ENCODE measurements around the gene PLLP.

Gene PLLP

GRCh38 chr16:57307365-57307764 lies 22.9 kb upstream of the PLLP start:
- Mint-ChIP-seq H3K4me3 (no peak overlapping the region), H3K9me3 (no peaks in the 10 kb centered on the region), H3K36me3 (no peaks in the 10 kb centered on the region), H3K27me3 (peaks cover 7% of the 10 kb centered on the region), H3K27ac (no peak overlapping the region), H3K4me1 (peaks cover 14% of the 10 kb centered on the region)
- ATAC-seq (ENCODE audit: low read depth), result no peak
- no peak for DNase-seq (ENCODE audit: low spot score in 2 of 2)

- Mint-ChIP-seq H3K4me1 (peaks cover 14% of the 10 kb centered on the region), H3K36me3 (no peaks in the 10 kb centered on the region), H3K9me3 (no peaks in the 10 kb centered on the region), H3K27me3 (peaks cover 5% of the 10 kb centered on the region), H3K27ac (no peak overlapping the region), H3K4me3 (no peak overlapping the region)
- ATAC-seq (ENCODE audit: low read depth) (no peak), DNase-seq (ENCODE audit: low spot score in 2 of 2) (no peak)
Measured at GRCh38 chr16:57306676-57307341, 22.3 kb upstream of the PLLP start.

GRCh38 chr16:57305159-57305811 lies 20.8 kb upstream of the PLLP start:
- Mint-ChIP-seq H3K9me3 (no peaks in the 10 kb centered on the region), H3K36me3 (no peaks in the 10 kb centered on the region), H3K27ac (no peak overlapping the region), H3K4me1 (peaks cover 19% of the 10 kb centered on the region), H3K27me3 (peaks cover 4% of the 10 kb centered on the region), H3K4me3 (no peak overlapping the region)
- no peak for DNase-seq (ENCODE audit: low spot score in 2 of 2)
- ATAC-seq (ENCODE audit: low read depth), result no peak

GRCh38 chr16:57304169-57305061 lies 19.9 kb upstream of the PLLP start:
- Mint-ChIP-seq H3K36me3 (no peaks in the 10 kb centered on the region), H3K4me3 (no peak overlapping the region), H3K4me1 (peaks cover 17% of the 10 kb centered on the region), H3K9me3 (no peaks in the 10 kb centered on the region), H3K27me3 (peaks cover 4% of the 10 kb centered on the region), H3K27ac (peak overlapping the region; percentile 67)
- DNase-seq (ENCODE audit: low spot score in 2 of 2) (no peak), ATAC-seq (ENCODE audit: low read depth) (no peak)

- Mint-ChIP-seq H3K4me3 (no peak overlapping the region), H3K27ac (peak overlapping the region; percentile 67), H3K36me3 (no peaks in the 10 kb centered on the region), H3K4me1 (peaks cover 16% of the 10 kb centered on the region), H3K9me3 (no peaks in the 10 kb centered on the region), H3K27me3 (peaks cover 4% of the 10 kb centered on the region)
- no peak for DNase-seq (ENCODE audit: low spot score in 2 of 2)
- ATAC-seq (ENCODE audit: low read depth), result no peak
Measured at GRCh38 chr16:57303910-57304168, 19.4 kb upstream of the PLLP start.

- H3K4me3 Mint-ChIP-seq, result no peak overlapping the region
- H3K27ac Mint-ChIP-seq, result no peak overlapping the region
- H3K4me1 Mint-ChIP-seq, result peaks cover 16% of the 10 kb centered on the region
- no peaks in the 10 kb centered on the region for H3K36me3 Mint-ChIP-seq
- no peak for ATAC-seq (ENCODE audit: low read depth)
- H3K27me3 Mint-ChIP-seq, result peaks cover 4% of the 10 kb centered on the region
- H3K9me3 Mint-ChIP-seq, result no peaks in the 10 kb centered on the region
- DNase-seq (ENCODE audit: low spot score in 2 of 2), result no peak
Measured at GRCh38 chr16:57303021-57303909, 18.8 kb upstream of the PLLP start.

GRCh38 chr16:57301126-57301817 lies 16.8 kb upstream of the PLLP start:
- Mint-ChIP-seq H3K27ac (no peak overlapping the region), H3K27me3 (no peaks in the 10 kb centered on the region), H3K36me3 (no peaks in the 10 kb centered on the region)

GRCh38 chr16:57300387-57301125 lies 16.1 kb upstream of the PLLP start:
- ATAC-seq (ENCODE audit: low read depth) (peak; percentile 80), DNase-seq (ENCODE audit: low spot score in 2 of 2) (peak; percentile 100)
- Mint-ChIP-seq H3K4me1 (peaks cover 17% of the 10 kb centered on the region), H3K4me3 (no peak overlapping the region), H3K27me3 (no peaks in the 10 kb centered on the region), H3K36me3 (no peaks in the 10 kb centered on the region), H3K27ac (no peak overlapping the region), H3K9me3 (no peaks in the 10 kb centered on the region)

More at GRCh38 chr16:57301126-57301817, 16.8 kb upstream of the PLLP start:
- Mint-ChIP-seq H3K4me3 (no peak overlapping the region), H3K4me1 (peaks cover 17% of the 10 kb centered on the region), H3K9me3 (no peaks in the 10 kb centered on the region)
- DNase-seq (ENCODE audit: low spot score in 2 of 2), result no peak
- ATAC-seq (ENCODE audit: low read depth), result no peak

- H3K27me3 Mint-ChIP-seq, result no peaks in the 10 kb centered on the region
Measured at GRCh38 chr16:57299719-57300386, 15.4 kb upstream of the PLLP start.

GRCh38 chr16:57299009-57299718 lies 14.7 kb upstream of the PLLP start:
- Mint-ChIP-seq H3K4me3 (no peak overlapping the region), H3K9me3 (no peaks in the 10 kb centered on the region), H3K27ac (no peak overlapping the region), H3K36me3 (no peaks in the 10 kb centered on the region), H3K27me3 (no peaks in the 10 kb centered on the region), H3K4me1 (peaks cover 14% of the 10 kb centered on the region)
- ATAC-seq (ENCODE audit: low read depth), result peak; percentile 37
- no peak for DNase-seq (ENCODE audit: low spot score in 2 of 2)

More at GRCh38 chr16:57299719-57300386, 15.4 kb upstream of the PLLP start:
- Mint-ChIP-seq H3K9me3 (no peaks in the 10 kb centered on the region), H3K4me1 (peaks cover 17% of the 10 kb centered on the region), H3K27ac (no peak overlapping the region), H3K4me3 (no peak overlapping the region), H3K36me3 (no peaks in the 10 kb centered on the region)
- DNase-seq (ENCODE audit: low spot score in 2 of 2), result peak; percentile 79 to 82
- peak; percentile 51 for ATAC-seq (ENCODE audit: low read depth)

- Mint-ChIP-seq H3K4me3 (peak overlapping the region; percentile 58), H3K36me3 (no peaks in the 10 kb centered on the region), H3K9me3 (no peaks in the 10 kb centered on the region), H3K4me1 (peaks cover 9% of the 10 kb centered on the region), H3K27ac (peak overlapping the region; percentile 82), H3K27me3 (no peaks in the 10 kb centered on the region)
- DNase-seq (ENCODE audit: low spot score in 2 of 2), result no peak
- ATAC-seq (ENCODE audit: low read depth), result no peak
Measured at GRCh38 chr16:57297856-57298255, 13.4 kb upstream of the PLLP start.
